ENCODE measurements around the gene TNFAIP1. TPM values are rescaled to one million over a fixed set of nuclear protein-coding genes. Genes with fewer than 3 reads are reported as not detected.

Gene TNFAIP1
- total RNA-seq, 1 experiment from 2014 or later, result 21.8 TPM

DNA sequence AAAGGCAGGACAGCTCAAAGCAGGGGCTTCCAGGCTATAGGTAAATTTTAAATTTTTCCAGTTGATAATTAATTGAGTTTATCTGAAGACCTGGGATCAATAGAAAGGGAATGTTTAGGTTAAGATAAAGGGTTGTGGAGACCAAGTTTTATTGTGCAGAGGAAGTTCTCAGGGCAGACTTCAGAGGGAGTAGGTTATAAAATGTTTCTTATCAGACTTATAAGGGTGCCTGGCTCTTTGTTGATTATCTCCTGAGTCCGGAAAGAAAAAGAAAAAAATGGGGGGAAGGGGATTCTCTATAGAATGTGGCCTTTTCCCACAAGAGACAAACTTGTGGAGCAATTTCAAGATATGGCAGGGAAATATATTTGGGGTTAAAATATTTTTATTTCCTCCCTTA lies 54.6 kb downstream of the TNFAIP1 start:
- H3K9me3 ChIP-seq (ENCODE audit: control insufficient read depth, low read depth, low read length), result no peaks in the 10 kb centered on the region
- Mint-ChIP-seq H3K27ac (no peak overlapping the region), H3K9me3 (no peaks in the 10 kb centered on the region), H3K4me3 (no peak overlapping the region), H3K36me3 (ENCODE audit: insufficient read depth in 1 of 3, low read depth in 3 of 3) (peaks cover 0 to 3% (median 0%) of the 10 kb centered on the region in 3 experiments; a peak in 2 of 7 replicates), H3K27me3 (ENCODE audit: low read depth) (peaks cover 34% of the 10 kb centered on the region), H3K4me1 (peaks cover 4 to 5% of the 10 kb centered on the region in 2 experiments; a peak in 2 of 4 replicates)
- H2BK12ac ChIP-seq (ENCODE audit: insufficient read length, low read depth, low read length), result no peak overlapping the region
- no peaks in the 10 kb centered on the region for H3K79me2 ChIP-seq (ENCODE audit: insufficient read depth, low read length)
- no peak overlapping the region for H3K18ac ChIP-seq (ENCODE audit: insufficient read length, low read depth, low read length)
- H2BK15ac ChIP-seq (ENCODE audit: low read depth, low read length), result no peak overlapping the region
- H3K4me1 ChIP-seq (ENCODE audit: insufficient read depth, low read length), result no peaks in the 10 kb centered on the region
- TF ChIP-seq, protein P1, sequence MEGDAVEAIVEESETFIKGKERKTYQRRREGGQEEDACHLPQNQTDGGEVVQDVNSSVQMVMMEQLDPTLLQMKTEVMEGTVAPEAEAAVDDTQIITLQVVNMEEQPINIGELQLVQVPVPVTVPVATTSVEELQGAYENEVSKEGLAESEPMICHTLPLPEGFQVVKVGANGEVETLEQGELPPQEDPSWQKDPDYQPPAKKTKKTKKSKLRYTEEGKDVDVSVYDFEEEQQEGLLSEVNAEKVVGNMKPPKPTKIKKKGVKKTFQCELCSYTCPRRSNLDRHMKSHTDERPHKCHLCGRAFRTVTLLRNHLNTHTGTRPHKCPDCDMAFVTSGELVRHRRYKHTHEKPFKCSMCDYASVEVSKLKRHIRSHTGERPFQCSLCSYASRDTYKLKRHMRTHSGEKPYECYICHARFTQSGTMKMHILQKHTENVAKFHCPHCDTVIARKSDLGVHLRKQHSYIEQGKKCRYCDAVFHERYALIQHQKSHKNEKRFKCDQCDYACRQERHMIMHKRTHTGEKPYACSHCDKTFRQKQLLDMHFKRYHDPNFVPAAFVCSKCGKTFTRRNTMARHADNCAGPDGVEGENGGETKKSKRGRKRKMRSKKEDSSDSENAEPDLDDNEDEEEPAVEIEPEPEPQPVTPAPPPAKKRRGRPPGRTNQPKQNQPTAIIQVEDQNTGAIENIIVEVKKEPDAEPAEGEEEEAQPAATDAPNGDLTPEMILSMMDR (conservative IDR thresholded peaks at IDR 0.05), result no peak
- peaks cover under 1% of the 10 kb centered on the region for H3K23me2 ChIP-seq (ENCODE audit: insufficient read length, low read depth, low read length, poor library complexity, severe bottlenecking)
- H2BK20ac ChIP-seq (ENCODE audit: low read depth, low read length, poor library complexity, severe bottlenecking), result no peak overlapping the region
- WGBS (ENCODE audit: extremely low coverage, insufficient read length, low lambda C conversion rate), result no CpG with 5 or more reads among the region's 1 CpG
- no peak overlapping the region for H3T11ph ChIP-seq (ENCODE audit: low read length)
- no peak overlapping the region for H3K4ac ChIP-seq (ENCODE audit: low read depth, low read length)
- no peak overlapping the region for H3K23ac ChIP-seq (ENCODE audit: insufficient read length, low read depth, low read length)
- no peak overlapping the region for H2AFZ ChIP-seq (ENCODE audit: low read length)
- no peaks in the 10 kb centered on the region for H4K20me1 ChIP-seq (ENCODE audit: control insufficient read depth, insufficient read depth, insufficient read length)
- H3K4me2 ChIP-seq (ENCODE audit: insufficient read depth, insufficient read length, low read length), result no peak overlapping the region
- H4K5ac ChIP-seq (ENCODE audit: insufficient read length, low read depth, low read length), result no peak overlapping the region
- H2AK5ac ChIP-seq (ENCODE audit: insufficient read length, low read length), result no peak overlapping the region
- no peak overlapping the region for H3K27ac ChIP-seq (ENCODE audit: insufficient read length, low read depth, low read length)
- no peak overlapping the region for H3K56ac ChIP-seq (ENCODE audit: insufficient read length, low read depth, low read length)
- no peak overlapping the region for H2BK5ac ChIP-seq (ENCODE audit: insufficient read length, low read length)
- H2BK120ac ChIP-seq (ENCODE audit: low read depth, low read length, poor library complexity, severe bottlenecking), result no peak overlapping the region
- no peak overlapping the region for H3K9ac ChIP-seq (ENCODE audit: extremely low read depth, insufficient read length, low read length)
- H4K8ac ChIP-seq (replicated peaks; ENCODE audit: insufficient read length, low read depth, low read length), result no peak overlapping the region
- no peak overlapping the region for H3K14ac ChIP-seq (ENCODE audit: insufficient read depth, low read length)
- H4K91ac ChIP-seq (ENCODE audit: insufficient read length, low read depth, low read length), result no peak overlapping the region
- H3K79me1 ChIP-seq (ENCODE audit: insufficient read depth, low read depth, low read length, poor library complexity, severe bottlenecking), result no peaks in the 10 kb centered on the region
- H3K27me3 ChIP-seq (ENCODE audit: insufficient read depth, low read length), result peaks cover 3% of the 10 kb centered on the region; the same call in 1 of the 2 replicates
- no peak for DNase-seq
